Measurements from ENCODE around the gene NFATC2.

- TF ChIP-seq CTCF (conservative IDR thresholded peaks at IDR 0.05; ENCODE audit: low read depth, low read length) = no peak
- no peak for TF ChIP-seq SMC3 (IDR thresholded peaks at IDR 0.05; ENCODE audit: low read depth, low read length)
- no peak for TF ChIP-seq USF2 (IDR thresholded peaks at IDR 0.05; ENCODE audit: low read depth, low read length)
- TF ChIP-seq RCOR1 (IDR thresholded peaks at IDR 0.05; ENCODE audit: insufficient replicate concordance, low read length) = no peak
- no peak for TF ChIP-seq NFE2L2 (IDR thresholded peaks at IDR 0.05; ENCODE audit: low read depth, low read length)
- no peak for TF ChIP-seq CEBPB (IDR thresholded peaks at IDR 0.05; ENCODE audit: low read depth, low read length)
Observed at GRCh38 chr20:51583073-51583472, 40.6 kb upstream of the NFATC2 start.

Measured in IMR-90 (cell line).